Psoas muscle (tissue), 8 donors: ENCODE data around the gene SLC25A44. TPM values are rescaled to one million over a fixed set of nuclear protein-coding genes. Genes with fewer than 3 reads are reported as not detected.

Source experiments
- ATAC-seq, 4 donors: fragments of 200-7000 bp; cut with Tn5 transposase; one replicate each; pipeline ENCODE4 v1.9.1; 2020; ENCODE audit warnings: moderate library complexity in 3 of 4, mild to moderate bottlenecking in 2 of 4
- DNase-seq, 2 donors: peaks; one replicate each; pipeline ENCODE4 v3.0.0-alpha.2; 2020
- H3K27ac ChIP-seq: fragments of 200-600 bp; one replicate; pipeline ENCODE4 v1.8.0; 2022
- H3K27me3 ChIP-seq, 3 donors: fragments of 200-600 bp in 1 of 3; one replicate each; pipeline versions ENCODE4 v1.6.1 to v1.8.0; 2013 to 2022; ENCODE audit warnings: low read length in 2 of 3, mild to moderate bottlenecking in 2 of 3, moderate library complexity in 1 of 3; ENCODE audit not compliant: insufficient read depth in 3 of 3
- H3K36me3 ChIP-seq, 2 donors: fragments of 200-600 bp in 1 of 2; one replicate each; pipeline versions ENCODE4 v1.6.1 to v1.8.0; 2013 to 2022; ENCODE audit warnings: low read depth in 1 of 2, mild to moderate bottlenecking in 1 of 2, moderate library complexity in 1 of 2; ENCODE audit not compliant: insufficient read depth in 1 of 2
- H3K4me1 ChIP-seq: fragments of 200-600 bp; one replicate; pipeline ENCODE4 v1.8.0; 2022
- H3K4me3 ChIP-seq: fragments of 200-600 bp; one replicate; pipeline ENCODE4 v1.8.0; 2022; ENCODE audit warnings: mild to moderate bottlenecking
- H3K9me3 ChIP-seq: fragments of 200-600 bp; one replicate; pipeline ENCODE4 v1.8.0; 2022
- WGBS, 3 donors: extraction: QIAGEN DNeasy Blood & Tissue Kit; methylation state at CpG; one replicate each; pipeline versions ENCODE4 v1.1.6 to v1.1.7; 2013; 5-methylcytosine and 5-hydroxymethylcytosine counted together
- intact Hi-C, 2 donors: fragments of 100-400 bp; cut with DNase I; formaldehyde crosslinking; loops; one replicate each; pipeline versions ENCODE4 v1.11.0 to v1.14.2; 2022
- polyA plus RNA-seq, 3 donors: library from polyadenylated mRNA; stranded (reverse); fragments of 200-250 nt; gene quantifications; one replicate each; pipeline ENCODE4 v1.2.3, GENCODE V29; 2013
- total RNA-seq, 4 donors: library from RNA; stranded (reverse); fragmentation: NEBNext Ultra II Directional in 2 of 4; extraction: Animal tissue kit (Norgen Biotek cat#: 25700) in 2 of 4; gene quantifications; one replicate each; pipeline versions ENCODE4 v1.2.1 to v1.2.4, GENCODE V29; 2021 to 2023
- TF ChIP-seq, protein P1 (sequence below): fragments of 200-600 bp; IDR thresholded peaks from one replicate; pipeline ENCODE4 v1.8.0; 2022; ENCODE audit warnings: antibody characterized with exemption
- donor health status: healthy with polysubstance abuse.
- donor health status: DM: no; HTN: no; CAD: no; lungs with moderate emphysema.
- donor health status: Bipolar disorder and iron deficiency.
- donor health status: healthy.
- donor health status: DM: yes; HTN: yes; CAD: no.
- donor health status: DM: no; HTN: no; CAD: no.
- donor health status: DM: no; HTN: no; CAD: no.
- donor health status: DM: yes; HTN: yes; CAD: no.

Gene SLC25A44
- total and polyA plus RNA-seq, 7 donors = 11.2 to 40.3 (median 21.1) TPM

DNA sequence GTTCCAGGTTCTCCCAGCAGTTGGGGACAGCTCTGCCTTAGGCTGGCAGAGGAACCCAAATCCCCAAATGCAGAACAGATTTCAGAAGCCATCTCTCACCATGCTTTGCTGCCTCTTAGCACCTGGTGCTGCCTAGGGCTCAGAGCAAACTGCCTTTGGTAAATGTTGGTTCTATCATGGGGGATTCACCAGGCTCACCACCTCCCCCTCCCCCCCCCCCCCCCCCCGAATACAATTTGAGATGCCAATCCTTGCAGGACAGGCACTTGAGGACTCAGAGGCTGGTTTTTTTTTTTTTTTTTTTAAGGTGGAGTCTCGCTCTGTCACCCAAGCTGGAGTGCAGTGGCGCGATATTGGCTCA is 54.4 kb downstream of the SLC25A44 start:
- intact Hi-C loops = no loop called here
- peaks cover 0 to 17% (median 10%) of the 10 kb centered on the region in 3 donors for H3K27me3 ChIP-seq
- no peak overlapping the region for H3K4me3 ChIP-seq
- WGBS, 3 donors = 71 to 80% (median 79%) methylated on average over 2 to 4 of the region's 4 CpGs
- ATAC-seq = no peak
- H3K36me3 ChIP-seq = peaks cover 0 to 46% of the 10 kb centered on the region in 2 donors
- peaks cover 9% of the 10 kb centered on the region for H3K4me1 ChIP-seq
- DNase-seq = no peak
- TF ChIP-seq, protein P1, sequence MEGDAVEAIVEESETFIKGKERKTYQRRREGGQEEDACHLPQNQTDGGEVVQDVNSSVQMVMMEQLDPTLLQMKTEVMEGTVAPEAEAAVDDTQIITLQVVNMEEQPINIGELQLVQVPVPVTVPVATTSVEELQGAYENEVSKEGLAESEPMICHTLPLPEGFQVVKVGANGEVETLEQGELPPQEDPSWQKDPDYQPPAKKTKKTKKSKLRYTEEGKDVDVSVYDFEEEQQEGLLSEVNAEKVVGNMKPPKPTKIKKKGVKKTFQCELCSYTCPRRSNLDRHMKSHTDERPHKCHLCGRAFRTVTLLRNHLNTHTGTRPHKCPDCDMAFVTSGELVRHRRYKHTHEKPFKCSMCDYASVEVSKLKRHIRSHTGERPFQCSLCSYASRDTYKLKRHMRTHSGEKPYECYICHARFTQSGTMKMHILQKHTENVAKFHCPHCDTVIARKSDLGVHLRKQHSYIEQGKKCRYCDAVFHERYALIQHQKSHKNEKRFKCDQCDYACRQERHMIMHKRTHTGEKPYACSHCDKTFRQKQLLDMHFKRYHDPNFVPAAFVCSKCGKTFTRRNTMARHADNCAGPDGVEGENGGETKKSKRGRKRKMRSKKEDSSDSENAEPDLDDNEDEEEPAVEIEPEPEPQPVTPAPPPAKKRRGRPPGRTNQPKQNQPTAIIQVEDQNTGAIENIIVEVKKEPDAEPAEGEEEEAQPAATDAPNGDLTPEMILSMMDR = no peak
- H3K9me3 ChIP-seq = no peaks in the 10 kb centered on the region
- no peak overlapping the region for H3K27ac ChIP-seq

DNA sequence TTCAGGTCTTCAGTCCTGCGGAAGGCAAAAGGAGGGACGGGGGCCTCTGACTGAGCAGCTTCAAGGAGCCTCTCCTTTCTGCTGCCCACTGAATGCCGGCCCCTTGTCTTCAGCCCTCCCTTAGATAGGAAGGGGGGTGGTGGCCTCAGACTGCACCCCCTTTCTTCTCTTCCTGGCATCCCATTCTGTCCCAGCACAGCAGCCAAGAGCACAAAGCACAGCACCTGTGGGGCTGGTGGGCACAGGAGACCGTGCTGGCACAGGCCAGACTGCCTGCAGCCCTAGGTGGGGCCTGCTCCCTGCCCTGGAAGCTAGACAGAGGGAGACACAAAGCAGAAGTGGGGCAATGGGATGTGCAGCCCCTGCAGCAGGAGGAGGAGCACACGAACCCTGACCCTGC is 55.7 kb downstream of the SLC25A44 start:
- DNase-seq (peak in 1 of 2 donors; percentile 44), ATAC-seq (no peak)
- WGBS, 3 donors = 83 to 89% (median 87%) methylated on average over 5 of the region's 5 CpGs
- H3K9me3 ChIP-seq = no peaks in the 10 kb centered on the region
- H3K36me3 ChIP-seq = peaks cover 0 to 59% of the 10 kb centered on the region in 2 donors
- peaks cover 9% of the 10 kb centered on the region for H3K4me1 ChIP-seq
- H3K27ac ChIP-seq = no peak overlapping the region
- intact Hi-C loops = no loop called here
- TF ChIP-seq, protein P1 = no peak
- peaks cover 0 to 17% (median 10%) of the 10 kb centered on the region in 3 donors for H3K27me3 ChIP-seq
- no peak overlapping the region for H3K4me3 ChIP-seq

DNA sequence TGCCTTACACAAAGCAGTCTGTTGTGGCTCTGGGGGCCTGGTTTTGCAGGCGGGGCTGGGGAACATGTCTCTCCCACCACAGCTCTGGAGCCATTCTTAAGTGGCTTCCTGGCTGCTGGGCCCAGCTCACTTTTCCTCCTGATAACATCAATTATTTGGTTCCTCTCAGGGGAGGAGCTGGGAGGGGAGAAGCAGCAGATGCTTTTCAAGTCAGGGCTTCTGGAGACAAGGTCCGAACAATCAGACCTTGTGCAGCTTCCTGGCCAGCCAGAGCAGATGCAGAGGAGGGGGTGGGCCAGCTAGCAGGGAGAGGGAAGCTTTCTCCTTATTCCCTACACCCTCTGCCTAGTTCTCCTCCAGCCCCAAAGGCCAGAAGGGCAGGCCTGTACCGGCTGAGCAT is 57.6 kb downstream of the SLC25A44 start:
- 38 to 59% (median 54%) methylated on average over 3 of the region's 3 CpGs for WGBS, 3 donors
- Histone ChIP-seq H3K27ac (no peak overlapping the region), H3K27me3 (peaks cover 0 to 2% (median 0%) of the 10 kb centered on the region in 3 donors), H3K36me3 (peaks cover 0 to 79% of the 10 kb centered on the region in 2 donors), H3K4me3 (no peak overlapping the region), H3K9me3 (no peaks in the 10 kb centered on the region), H3K4me1 (no peaks in the 10 kb centered on the region)
- TF ChIP-seq, protein P1 = no peak
- ATAC-seq (no peak), DNase-seq (peak in 1 of 2 donors; percentile 51)
- intact Hi-C loops = no loop called here

DNA sequence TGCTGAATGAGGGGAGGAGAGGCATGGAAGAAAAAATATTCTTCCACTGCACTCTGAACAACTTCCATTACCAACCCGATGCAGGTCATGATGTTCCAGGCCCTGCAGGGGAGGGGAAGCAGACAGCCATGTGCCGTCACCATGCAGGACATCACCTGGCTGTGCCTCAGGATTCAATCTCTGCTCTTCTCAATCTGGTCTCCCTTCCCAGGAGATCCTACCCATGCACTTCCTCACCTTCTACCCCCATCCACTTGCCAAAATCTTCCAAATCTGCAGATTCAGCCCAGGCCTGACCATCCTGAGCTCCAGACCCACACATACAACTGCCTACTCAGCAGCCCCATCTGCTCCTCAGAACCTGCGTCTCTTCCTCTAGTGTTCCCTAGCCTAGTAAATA is 59.7 kb downstream of the SLC25A44 start:
- DNase-seq (peak in 1 of 2 donors; percentile 21), ATAC-seq (no peak)
- intact Hi-C loops = no loop called here
- no peak overlapping the region for H3K27ac ChIP-seq
- no peak overlapping the region for H3K4me3 ChIP-seq
- H3K4me1 ChIP-seq = no peaks in the 10 kb centered on the region
- TF ChIP-seq, protein P1 = no peak
- 88 to 96% (median 93%) methylated on average over 3 of the region's 3 CpGs for whole genome bisulfite sequencing, 3 donors
- H3K27me3 ChIP-seq = no peaks in the 10 kb centered on the region
- H3K36me3 ChIP-seq = peaks cover under 1 to 100% of the 10 kb centered on the region in 2 donors
- H3K9me3 ChIP-seq = no peaks in the 10 kb centered on the region

DNA sequence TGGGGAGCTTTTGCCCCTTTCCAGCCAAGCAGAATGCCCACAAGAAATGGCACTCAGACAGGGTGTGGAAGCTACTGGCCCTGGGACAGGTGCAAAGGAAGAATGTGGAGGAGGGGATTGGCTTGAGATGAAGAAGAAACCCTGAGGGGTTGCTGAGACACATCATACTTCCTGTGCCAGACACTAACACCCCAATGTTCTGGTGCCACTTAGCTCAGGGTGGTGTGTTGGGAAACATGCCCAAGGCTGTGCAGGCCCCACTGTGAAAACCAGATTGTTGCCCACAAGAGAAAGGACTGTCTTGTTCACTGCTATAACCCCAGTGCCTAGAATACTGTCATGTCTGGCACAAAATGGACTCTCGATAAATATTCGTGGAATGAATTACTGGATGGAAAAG is 63.8 kb downstream of the SLC25A44 start:
- H3K9me3 ChIP-seq = no peaks in the 10 kb centered on the region
- ATAC-seq (no peak), DNase-seq (no peak)
- H3K36me3 ChIP-seq = peaks cover 16 to 100% of the 10 kb centered on the region in 2 donors
- TF ChIP-seq, protein P1 = no peak
- 87 to 93% (median 87%) methylated on average over 2 of the region's 2 CpGs for WGBS, 3 donors
- H3K4me3 ChIP-seq = no peak overlapping the region
- no peaks in the 10 kb centered on the region for H3K4me1 ChIP-seq
- no peaks in the 10 kb centered on the region for H3K27me3 ChIP-seq
- intact Hi-C loops = no loop called here
- H3K27ac ChIP-seq = no peak overlapping the region
